ENCODE data around the gene GALNT17. TPM values are rescaled to one million over a fixed set of nuclear protein-coding genes. Genes with fewer than 3 reads are reported as not detected.

The GALNT17 gene
- total and polyA plus RNA-seq, 12 donors, result 15.1 to 87.0 (median 55.4) TPM

DNA sequence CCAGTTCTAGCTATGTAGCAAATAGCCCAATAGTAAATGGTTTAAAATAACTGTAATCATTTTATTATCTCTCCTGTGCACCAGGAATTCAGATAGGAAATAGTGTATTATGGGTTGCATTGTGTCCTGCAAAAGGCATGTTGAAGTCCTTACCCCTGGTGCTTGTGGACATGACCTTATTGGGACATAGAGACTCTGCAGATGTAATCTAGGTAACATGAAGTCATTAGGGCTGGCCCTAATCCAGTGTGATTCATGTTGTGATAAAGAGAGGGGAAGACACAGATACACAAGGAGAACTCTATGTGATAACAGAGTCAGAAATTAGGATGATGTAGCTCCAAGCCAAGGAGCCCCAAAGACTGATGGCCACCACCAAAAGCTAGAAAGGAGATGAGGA is 462.8 kb downstream of the GALNT17 start:
- DNase-seq (no peak), ATAC-seq (no peak)
- intact Hi-C loops (cut with DNase I), result no loop called here
- Histone ChIP-seq H3K4me3 (no peak overlapping the region), H3K9me3 (peaks cover 0 to 5% (median 0%) of the 10 kb centered on the region in 11 donors), H3K4me1 (no peaks in the 10 kb centered on the region), H3K36me3 (no peaks in the 10 kb centered on the region), H3K27ac (no peak overlapping the region), H3K27me3 (no peaks in the 10 kb centered on the region)
- no peak for TF ChIP-seq CTCF (IDR thresholded peaks at IDR 0.05)

- ATAC-seq (no peak), DNase-seq (no peak)
- Histone ChIP-seq H3K27ac (no peak overlapping the region), H3K36me3 (no peaks in the 10 kb centered on the region), H3K9me3 (peaks cover 0 to 5% (median 0%) of the 10 kb centered on the region in 11 donors), H3K27me3 (no peaks in the 10 kb centered on the region), H3K4me3 (no peak overlapping the region), H3K4me1 (no peaks in the 10 kb centered on the region)
- no peak for TF ChIP-seq CTCF (IDR thresholded peaks at IDR 0.05)
- intact Hi-C loops (cut with DNase I), result no loop called here
- WGBS, 2 donors, result 87% methylated on average over 3 of the region's 3 CpGs
These were observed 463.2 kb downstream of the GALNT17 start for GRCh38 chr7:71595176-71595575.

DNA sequence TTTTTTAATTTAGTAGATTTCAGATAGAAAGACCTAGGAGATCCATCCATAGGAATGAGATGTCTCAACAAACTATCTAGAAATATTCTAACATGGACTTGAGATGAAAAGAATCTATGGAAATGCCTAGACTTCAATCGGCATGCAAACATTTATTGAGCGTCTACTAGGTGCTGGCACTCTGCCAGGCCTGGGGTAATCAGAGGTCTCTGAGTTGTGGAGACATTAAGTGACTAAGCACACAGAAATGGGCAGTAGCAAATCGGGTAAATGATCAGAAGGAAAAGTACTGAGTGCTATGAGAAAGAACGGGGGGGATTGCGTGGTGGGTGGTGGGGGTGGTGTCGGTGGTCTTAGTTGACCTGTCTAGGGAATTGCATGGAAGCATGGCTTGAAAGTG is 466.6 kb downstream of the GALNT17 start:
- Histone ChIP-seq H3K27ac (no peak overlapping the region), H3K4me3 (no peak overlapping the region), H3K27me3 (no peaks in the 10 kb centered on the region), H3K36me3 (no peaks in the 10 kb centered on the region), H3K9me3 (peaks cover 0 to 5% (median 0%) of the 10 kb centered on the region in 11 donors), H3K4me1 (no peaks in the 10 kb centered on the region)
- 85 to 88% methylated on average over 6 of the region's 6 CpGs for WGBS, 2 donors
- intact Hi-C loops (cut with DNase I), result no loop called here
- ATAC-seq (no peak), DNase-seq (no peak)
- TF ChIP-seq CTCF (IDR thresholded peaks at IDR 0.05), result no peak

GRCh38 chr7:71601851-71602250 is 469.9 kb downstream of the GALNT17 start:
- intact Hi-C loops (cut with DNase I), result no loop called here
- no peak overlapping the region for H3K27ac ChIP-seq
- ATAC-seq (no peak), DNase-seq (no peak)
- H3K4me3 ChIP-seq, result no peak overlapping the region
- WGBS, 2 donors, result 54 to 66% methylated on average over 6 of the region's 6 CpGs
- no peaks in the 10 kb centered on the region for H3K4me1 ChIP-seq
- H3K27me3 ChIP-seq, result no peaks in the 10 kb centered on the region
- no peaks in the 10 kb centered on the region for H3K36me3 ChIP-seq
- peaks cover 0 to 2% (median 0%) of the 10 kb centered on the region in 11 donors for H3K9me3 ChIP-seq
- no peak for TF ChIP-seq CTCF (IDR thresholded peaks at IDR 0.05)
